Pancreas (tissue), 10 donors: ENCODE data around the gene RPRD1B. TPM values are rescaled to one million over a fixed set of nuclear protein-coding genes. Genes with fewer than 3 reads are reported as not detected.

Experiments used
- ATAC-seq, 4 donors: fragments of 200-7000 bp; cut with Tn5 transposase; one replicate each; pipeline versions ENCODE4 v1.8.0 to v1.9.1; 2020; ENCODE audit warnings: mild to moderate bottlenecking in 4 of 4, moderate library complexity in 4 of 4
- DNase-seq, 6 donors: peaks; one replicate each; pipeline ENCODE4 v3.0.0-alpha.2; 2020
- FAIRE-seq: peaks from 2 replicates; lab custom pipeline; 2012; peaks lifted over from hg19 to GRCh38; lab: Jason Lieb, UNC
- H3K27ac ChIP-seq, 4 donors: fragments of 200-600 bp; sonication (generic); 1 replicate in 3 of 4; 2 replicates in 1 of 4; pipeline versions ENCODE4 v1.5.0 to v1.8.0; 2020
- H3K27me3 ChIP-seq, 4 donors: fragments of 200-600 bp; one replicate each; pipeline ENCODE4 v1.8.0; 2021
- H3K36me3 ChIP-seq, 3 donors: fragments of 200-600 bp; sonication (generic) in 1 of 3; one replicate each; pipeline versions ENCODE4 v1.5.0 to v1.8.0; 2020 to 2021
- H3K4me1 ChIP-seq, 3 donors: fragments of 200-600 bp; one replicate each; pipeline ENCODE4 v1.8.0; 2021
- H3K4me3 ChIP-seq, 4 donors: fragments of 200-600 bp; sonication (generic) in 2 of 4; one replicate each; pipeline versions ENCODE4 v1.5.0 to v1.8.0; 2020 to 2021
- H3K9me3 ChIP-seq, 4 donors: fragments of 200-600 bp; one replicate each; pipeline ENCODE4 v1.8.0; 2021
- WGBS, 2 donors: extraction: QIAGEN DNeasy Blood & Tissue Kit; methylation state at CpG; one replicate each; pipeline ENCODE4 v1.1.7; 2013; 5-methylcytosine and 5-hydroxymethylcytosine counted together
- intact Hi-C, 3 donors: fragments of 100-400 bp; cut with DNase I; formaldehyde crosslinking; loops; one replicate each; pipeline versions ENCODE4 v1.11.1 to v1.14.2; 2022
- polyA plus RNA-seq, 2 donors: library from polyadenylated mRNA; stranded (reverse); fragments of 200-250 nt; gene quantifications; one replicate each; pipeline ENCODE4 v1.2.3, GENCODE V29; 2013
- total RNA-seq, 6 donors: library from RNA; stranded (reverse); fragmentation: NEBNext Ultra II Directional in 4 of 6; extraction: Animal tissue kit (Norgen Biotek cat#: 25700) in 4 of 6; gene quantifications; one replicate each; pipeline versions ENCODE4 v1.2.1 to v1.2.4, GENCODE V29; 2021 to 2023
- TF ChIP-seq, protein P1 (sequence below), 4 donors: fragments of 200-600 bp; sonication (generic) in 3 of 4; IDR thresholded peaks; one replicate each; pipeline versions ENCODE4 v1.5.0 to v1.8.0; 2021; ENCODE audit warnings: antibody characterized with exemption in 4 of 4
- donor health status: healthy with polysubstance abuse.
- donor health status: DM: no; HTN: no; CAD: no; lungs with moderate emphysema.
- donor health status: DM: no; HTN: no; CAD: no.
- donor health status: control.
- donor health status: control.
- donor health status: Bipolar disorder and iron deficiency.
- donor health status: DM: yes; HTN: yes; CAD: no.
- donor health status: DM: no; HTN: no; CAD: no.
- donor health status: DM: no; HTN: no; CAD: no.
- donor health status: DM: yes; HTN: yes; CAD: no.

RPRD1B gene
- total and polyA plus RNA-seq, 8 donors, result 6.0 to 19.7 (median 12.0) TPM

DNA sequence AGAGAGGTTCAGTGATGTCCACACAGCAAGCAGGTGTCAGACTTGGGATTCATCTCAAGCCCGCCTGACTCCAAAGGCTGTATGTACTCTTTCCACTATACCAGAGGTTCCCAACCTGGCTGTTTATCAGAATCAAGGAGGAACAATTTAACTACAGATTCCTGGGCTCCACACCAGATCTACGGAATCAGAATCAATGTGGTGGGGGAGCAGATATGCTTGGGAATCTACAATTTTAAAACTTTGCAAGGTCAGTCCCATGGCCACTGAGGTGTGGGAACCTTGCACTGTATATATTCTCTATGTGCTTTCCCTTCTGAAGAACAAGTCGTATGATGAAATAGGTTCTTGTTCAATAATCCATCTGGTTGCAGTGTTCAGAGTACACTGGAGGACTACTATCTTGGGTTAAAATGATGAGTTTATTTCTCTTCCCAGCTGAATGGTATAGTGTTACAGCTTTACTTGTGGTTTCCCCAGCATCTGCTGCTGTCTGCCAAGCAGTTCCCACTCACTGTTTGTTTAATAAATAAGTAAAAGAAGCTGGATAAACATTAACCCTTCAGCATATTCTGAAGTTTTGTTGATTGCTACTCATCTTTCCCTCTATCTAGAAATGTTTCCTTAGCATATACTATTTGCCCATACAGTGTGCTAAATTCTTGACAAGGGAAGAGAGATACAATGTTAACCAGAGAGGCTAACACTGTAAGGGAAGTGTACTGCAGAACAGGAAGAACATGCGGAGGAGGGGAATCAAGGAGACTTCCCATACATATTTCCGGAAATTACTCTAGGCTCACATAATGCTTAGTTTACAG, 10.2 kb upstream of the RPRD1B start:
- WGBS, 2 donors, result 46 to 48% methylated on average over 5 of the region's 5 CpGs
- Histone ChIP-seq H3K27me3 (no peaks in the 10 kb centered on the region), H3K9me3 (no peaks in the 10 kb centered on the region), H3K4me3 (no peak overlapping the region), H3K4me1 (peaks cover 0 to 17% (median 9%) of the 10 kb centered on the region in 3 donors), H3K27ac (peak overlapping the region in 1 of 4 donors; percentile 15), H3K36me3 (peaks cover 0 to 3% (median 0%) of the 10 kb centered on the region in 3 donors)
- TF ChIP-seq, protein P1, sequence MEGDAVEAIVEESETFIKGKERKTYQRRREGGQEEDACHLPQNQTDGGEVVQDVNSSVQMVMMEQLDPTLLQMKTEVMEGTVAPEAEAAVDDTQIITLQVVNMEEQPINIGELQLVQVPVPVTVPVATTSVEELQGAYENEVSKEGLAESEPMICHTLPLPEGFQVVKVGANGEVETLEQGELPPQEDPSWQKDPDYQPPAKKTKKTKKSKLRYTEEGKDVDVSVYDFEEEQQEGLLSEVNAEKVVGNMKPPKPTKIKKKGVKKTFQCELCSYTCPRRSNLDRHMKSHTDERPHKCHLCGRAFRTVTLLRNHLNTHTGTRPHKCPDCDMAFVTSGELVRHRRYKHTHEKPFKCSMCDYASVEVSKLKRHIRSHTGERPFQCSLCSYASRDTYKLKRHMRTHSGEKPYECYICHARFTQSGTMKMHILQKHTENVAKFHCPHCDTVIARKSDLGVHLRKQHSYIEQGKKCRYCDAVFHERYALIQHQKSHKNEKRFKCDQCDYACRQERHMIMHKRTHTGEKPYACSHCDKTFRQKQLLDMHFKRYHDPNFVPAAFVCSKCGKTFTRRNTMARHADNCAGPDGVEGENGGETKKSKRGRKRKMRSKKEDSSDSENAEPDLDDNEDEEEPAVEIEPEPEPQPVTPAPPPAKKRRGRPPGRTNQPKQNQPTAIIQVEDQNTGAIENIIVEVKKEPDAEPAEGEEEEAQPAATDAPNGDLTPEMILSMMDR (IDR thresholded peaks at IDR 0.05), result no peak
- intact Hi-C loops, result no loop called here
- DNase-seq (no peak), FAIRE-seq (no peak), ATAC-seq (peak in 3 of 4 donors; percentile 51 to 67 (median 56))

DNA sequence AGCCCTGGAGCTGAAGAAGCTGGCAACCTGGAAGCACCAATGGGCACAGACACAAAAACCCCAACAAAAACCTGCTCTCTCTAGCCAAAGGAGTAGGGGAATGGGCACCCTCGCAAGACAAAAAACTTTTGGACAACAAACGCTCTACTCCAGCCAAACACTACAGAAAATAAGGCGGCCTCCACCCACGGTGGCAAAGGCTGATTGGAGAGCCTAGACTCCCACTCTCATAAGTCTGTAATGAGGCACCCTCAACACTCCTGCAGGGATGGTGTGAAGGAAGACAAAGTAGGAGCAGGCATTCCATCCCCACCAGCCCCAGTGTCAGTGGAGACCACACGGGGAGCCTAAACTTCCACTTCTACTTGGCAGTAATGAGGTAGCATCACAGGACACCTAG, 9.1 kb upstream of the RPRD1B start:
- Histone ChIP-seq H3K27me3 (no peaks in the 10 kb centered on the region), H3K4me3 (no peak overlapping the region), H3K36me3 (no peaks in the 10 kb centered on the region), H3K27ac (no peak overlapping the region), H3K9me3 (no peaks in the 10 kb centered on the region), H3K4me1 (peaks cover 0 to 17% (median 9%) of the 10 kb centered on the region in 3 donors)
- intact Hi-C loops, result no loop called here
- TF ChIP-seq, protein P1 (IDR thresholded peaks at IDR 0.05), result no peak
- WGBS, 2 donors, result 77 to 80% methylated on average over 5 of the region's 5 CpGs
- DNase-seq, result no peak
- no peak for FAIRE-seq
- no peak for ATAC-seq

DNA sequence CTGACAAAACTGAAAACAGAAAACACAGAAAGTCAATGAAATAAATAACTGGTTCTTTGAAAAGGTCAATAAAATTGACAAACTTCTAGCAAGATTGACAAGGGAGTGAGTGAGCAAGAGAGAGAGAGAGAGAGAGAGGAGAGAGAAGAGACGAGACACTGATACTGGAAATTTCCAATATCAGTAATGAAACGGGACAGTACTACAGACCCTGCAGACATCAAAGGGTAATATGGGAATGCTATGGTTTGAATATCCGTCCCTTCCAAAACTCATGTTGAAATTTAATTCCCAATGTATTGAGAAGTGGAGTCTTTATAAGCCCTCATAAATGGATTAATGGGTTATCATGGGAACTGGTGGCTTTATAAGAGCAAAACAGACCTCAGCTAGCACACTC, 4.1 kb upstream of the RPRD1B start:
- DNase-seq (no peak), FAIRE-seq (no peak), ATAC-seq (no peak)
- Histone ChIP-seq H3K4me1 (peaks cover 7 to 22% (median 8%) of the 10 kb centered on the region in 3 donors), H3K27me3 (no peaks in the 10 kb centered on the region), H3K9me3 (no peaks in the 10 kb centered on the region), H3K4me3 (no peak overlapping the region), H3K36me3 (no peaks in the 10 kb centered on the region), H3K27ac (no peak overlapping the region)
- TF ChIP-seq, protein P1 (IDR thresholded peaks at IDR 0.05), result no peak
- WGBS, 2 donors, result 84 to 89% methylated on average over 3 of the region's 3 CpGs
- intact Hi-C loops, result no loop called here

DNA sequence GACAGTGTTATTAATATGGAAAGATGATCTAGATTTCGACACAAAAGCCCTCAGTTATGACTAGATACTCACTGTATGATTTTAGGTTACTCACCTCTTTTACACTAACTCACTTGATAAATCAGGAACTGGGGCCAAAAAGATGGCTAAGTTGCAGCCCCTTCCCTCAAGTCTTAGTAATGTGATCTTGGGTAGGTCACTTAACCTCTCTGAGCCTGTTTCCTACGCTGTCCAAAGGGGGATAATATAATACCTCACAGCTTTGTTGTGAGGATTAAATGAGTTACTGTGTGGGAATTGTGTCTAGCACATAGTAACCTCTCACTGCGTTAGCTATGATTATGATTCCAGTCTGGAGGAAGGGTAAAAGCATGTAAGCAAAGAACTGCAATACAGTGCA, 1.6 kb upstream of the RPRD1B start:
- H3K4me3 ChIP-seq, result peak overlapping the region in 2 of 4 donors; percentile 90 to 96
- no peak for DNase-seq
- H3K9me3 ChIP-seq, result no peaks in the 10 kb centered on the region
- TF ChIP-seq, protein P1 (IDR thresholded peaks at IDR 0.05), result no peak
- WGBS, 2 donors, result 86 to 90% methylated on average over 3 of the region's 3 CpGs
- no peak overlapping the region for H3K27ac ChIP-seq
- no peak for ATAC-seq
- H3K4me1 ChIP-seq, result peaks cover 15 to 35% (median 17%) of the 10 kb centered on the region in 3 donors
- intact Hi-C loops, result no loop called here
- no peak for FAIRE-seq
- H3K27me3 ChIP-seq, result no peaks in the 10 kb centered on the region
- no peaks in the 10 kb centered on the region for H3K36me3 ChIP-seq
